ENCODE data around the gene FGD4.

- no peak for TF ChIP-seq CTCF (IDR thresholded peaks at IDR 0.05)
- TF ChIP-seq ZFX (IDR thresholded peaks at IDR 0.05; ENCODE audit: borderline replicate concordance), result no peak
Observed at GRCh38 chr12:32431025-32431424, 31.7 kb downstream of the FGD4 start.

All from 22Rv1 (cell line).